Measurements from ENCODE around the gene C19orf18. TPM values are rescaled to one million over a fixed set of nuclear protein-coding genes. Genes with fewer than 3 reads are reported as not detected.

C19orf18 gene
- total RNA-seq: 0.13 TPM in 1 of 2 replicates, not detected in the other

DNA sequence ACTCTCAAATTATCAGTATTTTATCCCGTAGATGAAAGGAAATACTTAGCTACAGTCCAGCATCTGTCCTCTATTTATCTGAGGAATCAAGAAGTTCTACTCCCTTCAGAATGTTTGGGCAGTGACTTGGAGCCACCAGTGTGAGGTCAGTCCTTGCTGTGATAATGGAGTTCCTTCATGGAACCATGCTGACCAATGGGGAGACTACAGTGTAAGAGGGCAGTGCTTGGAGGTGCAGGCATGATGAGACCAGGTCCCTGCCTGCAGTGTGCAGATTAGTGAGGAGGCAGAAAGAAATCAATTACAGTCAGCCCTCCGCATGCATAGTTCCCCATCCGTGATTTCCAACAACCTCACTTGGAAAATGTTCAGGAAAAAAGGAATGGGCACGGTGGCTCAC, at the start of gene C19orf18:
TSS of gene C19orf18 (minus strand) at position 101 of the 400 bp plus-strand sequence. CDS start 102 bp downstream, outside the sequence.

DNA sequence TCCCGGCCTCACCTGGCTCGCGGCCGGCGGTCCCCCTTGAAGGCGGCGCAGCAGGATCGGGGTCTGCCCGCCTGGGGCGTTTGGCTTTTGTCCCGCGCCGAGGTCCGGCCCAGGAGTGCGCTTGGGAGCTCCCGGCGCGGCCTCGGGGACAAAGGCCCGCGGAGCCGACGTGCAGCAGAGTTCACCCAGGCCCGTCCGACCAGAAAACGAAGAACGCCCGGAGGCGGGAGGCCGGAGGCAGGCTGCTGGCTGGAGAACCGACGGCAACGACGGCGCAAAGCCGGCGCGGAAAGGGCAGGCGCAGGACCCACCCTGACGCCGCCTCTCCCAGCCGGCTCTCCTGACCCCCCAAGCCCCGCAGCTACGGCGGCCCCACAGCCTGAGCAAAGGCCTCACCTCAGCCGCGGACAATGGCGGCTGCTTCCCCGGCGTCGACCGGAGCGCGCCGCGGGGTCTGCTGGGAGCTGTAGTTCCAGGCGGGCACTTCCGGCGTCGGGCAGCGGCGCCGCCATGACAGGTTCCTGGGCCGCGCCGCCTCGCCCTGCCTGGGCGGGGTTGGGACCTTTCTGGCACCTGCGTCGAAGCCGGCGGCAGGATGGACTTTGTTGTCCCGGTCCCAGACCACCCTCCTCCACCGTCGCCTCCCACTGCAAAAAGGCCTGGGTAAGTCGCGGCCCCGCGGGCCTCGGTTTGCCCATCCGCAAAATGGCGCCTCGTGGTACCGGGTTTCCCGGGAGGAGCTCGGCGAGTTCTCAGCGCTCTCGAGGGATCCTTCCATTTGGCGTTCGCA, 28.2 kb upstream of the C19orf18 start, which contains the start of gene ZNF606:
TSS of gene ZNF606 (minus strand) at position 437 of the 790 bp plus-strand sequence. CDS start 1,501 bp downstream, outside the sequence.

DNA sequence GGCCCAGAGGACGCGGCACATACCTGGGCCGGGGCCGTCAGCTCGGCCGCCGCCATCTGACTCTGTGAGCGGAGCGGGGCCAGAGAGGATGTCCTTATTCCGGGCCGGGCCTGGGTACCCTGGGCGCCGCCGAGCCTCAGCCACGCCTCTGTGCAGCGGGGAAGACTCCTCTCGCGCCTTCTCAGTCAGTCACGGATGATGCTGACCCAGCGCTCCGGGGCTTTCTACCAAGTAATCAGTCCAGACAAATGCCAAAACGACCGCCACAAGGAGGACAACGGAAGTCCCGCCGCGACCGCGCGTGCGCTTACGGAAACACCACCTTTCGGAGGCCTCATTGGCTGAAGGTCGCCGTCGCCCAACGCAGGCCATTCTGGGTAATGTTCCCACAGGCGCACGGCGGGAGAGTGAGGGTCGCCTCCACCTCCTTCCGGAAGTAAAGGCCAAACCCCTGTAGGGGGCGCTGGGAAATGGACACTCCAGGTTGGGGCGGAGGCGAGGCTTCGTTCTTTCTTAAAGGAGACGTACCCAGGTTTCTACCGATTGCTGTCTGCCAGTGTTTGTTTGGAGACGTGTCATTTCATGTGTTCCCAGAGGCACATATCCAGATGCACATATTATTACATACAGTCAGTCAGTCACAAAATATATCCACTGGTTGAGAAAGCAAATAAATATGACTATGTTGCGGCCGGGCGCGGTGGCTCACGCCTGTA, 26.8 kb downstream of the C19orf18 start, which contains the start of gene ZNF256:
TSS of gene ZNF256 (minus strand) at position 288 of the 716 bp plus-strand sequence. CDS start at position 56, 232 bp downstream.

DNA sequence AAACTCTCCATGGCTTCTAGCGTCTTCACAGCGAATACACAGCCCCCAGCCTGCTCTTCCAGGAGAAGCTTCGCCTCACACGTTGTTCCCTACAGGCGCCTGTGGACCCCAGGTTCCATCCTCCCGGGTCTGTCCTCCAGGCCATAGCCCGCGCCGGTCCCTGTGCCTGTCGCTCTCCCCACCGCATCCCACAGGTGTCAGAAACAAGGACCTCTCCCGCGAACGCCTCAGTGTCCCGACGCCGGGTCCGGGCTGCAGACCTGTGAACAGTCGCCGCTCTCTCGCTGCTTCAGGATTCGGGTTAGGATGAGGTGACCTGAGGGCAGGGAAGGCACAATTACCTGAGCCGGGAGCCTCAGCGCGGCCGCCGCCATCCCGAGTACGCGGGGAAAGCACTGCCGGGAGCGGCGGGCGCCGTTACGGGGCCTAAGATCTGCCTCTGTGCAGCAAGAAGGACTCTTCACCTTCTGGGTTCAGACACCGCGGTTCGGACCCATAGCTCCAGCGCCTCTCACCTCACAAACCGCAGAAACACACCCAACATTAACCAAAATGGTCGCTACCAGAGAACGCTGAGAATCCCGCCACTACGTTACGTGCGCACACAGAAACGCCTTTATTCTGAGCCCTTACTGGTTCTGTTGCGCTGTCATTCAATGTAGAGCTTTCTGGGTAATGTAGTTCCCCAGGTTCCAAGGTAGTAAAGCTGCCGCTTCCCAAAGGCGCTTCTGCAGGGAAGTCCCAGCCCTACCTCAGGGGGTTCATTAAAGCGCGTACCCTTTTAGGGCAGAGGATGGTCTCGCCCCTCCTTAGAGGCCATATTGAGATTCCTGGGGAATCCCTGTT, 39.3 kb downstream of the C19orf18 start, which contains the start of gene ZNF418:
TSS of gene ZNF418 (minus strand) at position 583 of the 846 bp plus-strand sequence. CDS start 1,580 bp downstream, outside the sequence.

DNA sequence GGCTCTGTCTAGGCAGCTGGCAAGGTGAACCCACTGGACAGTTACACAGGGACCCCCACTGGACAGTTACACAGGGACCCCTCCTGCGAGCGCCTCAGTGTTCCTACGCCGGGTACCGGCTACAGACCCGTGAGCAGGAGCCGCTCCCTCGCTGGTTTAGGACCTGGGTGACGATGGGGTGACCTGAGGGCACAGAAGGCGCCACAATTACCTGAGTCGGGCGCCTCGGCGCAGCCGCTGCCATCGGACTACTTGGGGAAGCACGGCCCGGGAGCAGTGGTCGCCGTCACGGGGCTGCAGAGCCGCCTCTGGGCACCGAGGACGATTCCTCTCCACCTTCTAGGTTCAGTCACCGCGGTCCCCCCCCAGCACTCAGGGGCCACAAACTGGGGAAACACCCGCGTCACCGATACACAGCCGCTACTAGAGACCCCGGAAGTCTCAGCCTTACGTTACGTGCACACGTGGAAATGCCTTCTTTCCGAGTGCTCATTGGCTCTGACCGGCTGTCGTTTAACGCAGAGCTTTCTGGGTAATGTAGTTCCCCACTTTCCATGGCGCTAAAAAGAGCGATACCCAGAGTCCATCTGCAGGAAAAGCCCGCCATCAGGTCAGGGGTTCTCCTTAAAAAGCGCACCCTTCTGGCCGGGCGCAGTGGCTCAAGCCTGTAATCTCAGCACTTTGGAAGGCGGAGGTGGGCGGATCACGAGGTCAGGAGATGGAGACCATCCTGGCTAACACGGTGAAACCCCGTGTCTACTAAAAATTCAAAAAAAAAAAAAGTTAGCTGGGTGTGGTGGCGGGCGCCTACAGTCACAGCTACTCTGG, 58.0 kb downstream of the C19orf18 start, which contains the start of gene ZNF417:
TSS of gene ZNF417 (minus strand) at position 425 of the 828 bp plus-strand sequence. CDS start at position 244, 181 bp downstream.

Other genes with a start within 250 kb of the C19orf18 start
- 4.5 and 5.1 TPM in 2 replicates for gene ZNF671, start 246.9 kb downstream of the C19orf18 start, total RNA-seq
- gene ZNF776, start 227.7 kb downstream of the C19orf18 start, total RNA-seq: 13.4 and 17.6 TPM in 2 replicates
- 19.8 and 21.7 TPM in 2 replicates for gene ZNF586, start 204.9 kb downstream of the C19orf18 start, total RNA-seq
- 8.0 and 9.1 TPM in 2 replicates for gene ZNF552, start 159.6 kb downstream of the C19orf18 start, total RNA-seq
- gene ZNF587B, start 144.2 kb downstream of the C19orf18 start, total RNA-seq: 23.7 and 48.5 TPM in 2 replicates
- gene ZNF587, start 124.7 kb downstream of the C19orf18 start, total RNA-seq: 35.4 and 47.7 TPM in 2 replicates
- 10.3 and 16.5 TPM in 2 replicates for gene ZNF814, start 85.5 kb downstream of the C19orf18 start, total RNA-seq
- 11.1 and 12.4 TPM in 2 replicates for gene ZNF417, start 57.9 kb downstream of the C19orf18 start, total RNA-seq
- gene ZNF418, start 39.1 kb downstream of the C19orf18 start, total RNA-seq: 2.4 and 5.5 TPM in 2 replicates
- 4.7 and 5.5 TPM in 2 replicates for gene ZNF256, start 26.8 kb downstream of the C19orf18 start, total RNA-seq
- 11.7 and 14.8 TPM in 2 replicates for gene ZNF606, start 28.3 kb upstream of the C19orf18 start, total RNA-seq
- gene ZSCAN1, start 59.5 kb upstream of the C19orf18 start, total RNA-seq: not detected in 2 replicates
- 0.14 and 0.80 TPM in 2 replicates for gene ZNF135, start 84.7 kb upstream of the C19orf18 start, total RNA-seq
- gene ZSCAN18, start 123.7 kb upstream of the C19orf18 start, total RNA-seq: 13.9 and 17.6 TPM in 2 replicates
- gene ZNF329, start 176.3 kb upstream of the C19orf18 start, total RNA-seq: 8.8 and 9.5 TPM in 2 replicates
- gene ZNF274, start 208.5 kb upstream of the C19orf18 start, total RNA-seq: 19.2 and 23.0 TPM in 2 replicates